OCI-LY1 (cell line): ENCODE results near the gene CPM.

Source experiments
- CTCF ChIP-seq: fragments of 200-600 bp; sonication (generic), shearing (Covaris generic); IDR thresholded peaks from 2 replicates; pipeline ENCODE4 v1.5.1; 2017; ENCODE audit warnings: mild to moderate bottlenecking, antibody characterized with exemption, low read length, moderate library complexity, mixed read lengths
- EZH2 ChIP-seq: fragments of 200-600 bp; sonication (generic), shearing (Covaris generic); IDR thresholded peaks from 2 replicates; pipeline ENCODE4 v1.8.0; 2017; ENCODE audit warnings: borderline replicate concordance, mixed run types, mild to moderate bottlenecking, antibody characterized with exemption, low read length, moderate library complexity, mixed read lengths

GRCh38 chr12:68901551-68901950 lies 31.4 kb downstream of the CPM start:
- no peak for TF ChIP-seq CTCF
- no peak for TF ChIP-seq EZH2
